GM19372 (cell line): ENCODE measurements around the gene KDM4C.

Experiments used
- ATAC-seq: cut with Tn5 transposase; IDR thresholded peaks from one replicate; pipeline ENCODE4 v1.9.1; 2021; ENCODE audit warnings: mild to moderate bottlenecking, low read depth, moderate library complexity; ENCODE audit not compliant: unreplicated experiment

Gene KDM4C

GRCh38 chr9:6956879-6957278 lies 199.1 kb downstream of the KDM4C start:
- no peak for ATAC-seq

GRCh38 chr9:6959270-6960000 lies 201.7 kb downstream of the KDM4C start:
- no peak for ATAC-seq

- peak; percentile 66 for ATAC-seq
Measured at GRCh38 chr9:6960777-6961176, 203.0 kb downstream of the KDM4C start.

GRCh38 chr9:6961845-6962522 lies 204.2 kb downstream of the KDM4C start:
- no peak for ATAC-seq

- no peak for ATAC-seq
Measured at GRCh38 chr9:6965566-6965965, 207.8 kb downstream of the KDM4C start.

GRCh38 chr9:6968271-6968670 lies 210.5 kb downstream of the KDM4C start:
- no peak for ATAC-seq

- ATAC-seq = no peak
Measured at GRCh38 chr9:6969805-6970204, 212.0 kb downstream of the KDM4C start.

GRCh38 chr9:6973089-6973488 lies 215.3 kb downstream of the KDM4C start:
- no peak for ATAC-seq

- peak; percentile 100 for ATAC-seq
Measured at GRCh38 chr9:6973762-6974161, 216.0 kb downstream of the KDM4C start.

GRCh38 chr9:6975198-6975597 lies 217.4 kb downstream of the KDM4C start:
- no peak for ATAC-seq

GRCh38 chr9:6977761-6978160 lies 220.0 kb downstream of the KDM4C start:
- ATAC-seq = no peak

GRCh38 chr9:6978591-6978990 lies 220.8 kb downstream of the KDM4C start:
- ATAC-seq = no peak

GRCh38 chr9:6984941-6985578 lies 227.3 kb downstream of the KDM4C start:
- ATAC-seq = no peak

GRCh38 chr9:6986141-6986815 lies 228.5 kb downstream of the KDM4C start:
- no peak for ATAC-seq

GRCh38 chr9:6987381-6987780 lies 229.6 kb downstream of the KDM4C start:
- no peak for ATAC-seq

GRCh38 chr9:6991418-6991817 lies 233.6 kb downstream of the KDM4C start:
- ATAC-seq = no peak

- ATAC-seq = no peak
Measured at GRCh38 chr9:6996061-6996854, 238.5 kb downstream of the KDM4C start.

- ATAC-seq = no peak
Measured at GRCh38 chr9:6997330-6997729, 239.6 kb downstream of the KDM4C start.

GRCh38 chr9:6999794-7000193 lies 242.0 kb downstream of the KDM4C start:
- no peak for ATAC-seq

GRCh38 chr9:7001571-7001970 lies 243.8 kb downstream of the KDM4C start:
- ATAC-seq = no peak
